SK-N-SH treated with all-trans-retinoic acid at 6 μM for 48 hours (cell line): ENCODE data around the gene RGS10.

Experiments used
- ATAC-seq: fragments of 200-7000 bp; cut with Tn5 transposase; 3 replicates; pipeline ENCODE4 v1.9.1; 2020; ENCODE audit warnings: mild to moderate bottlenecking, moderate library complexity
- ARNTL ChIP-seq: fragments of 450-650 bp; formaldehyde crosslinking; IDR thresholded peaks from 2 replicates; pipeline ENCODE4 v1.5.0; 2020; ENCODE audit warnings: low read depth, mild to moderate bottlenecking, moderate library complexity, borderline replicate concordance
- BACH2 ChIP-seq: fragments of 250-450 bp; sonication (Bioruptor Pico); IDR thresholded peaks from 2 replicates; pipeline ENCODE4 v1.9.0; 2021; ENCODE audit warnings: mild to moderate bottlenecking, borderline replicate concordance
- CSDC2 ChIP-seq: fragments of 250-450 bp; sonication (Bioruptor Pico); IDR thresholded peaks from 2 replicates; pipeline ENCODE4 v1.5.0; 2020; ENCODE audit warnings: mild to moderate bottlenecking, moderate library complexity
- GLIS3 ChIP-seq: fragments of 250-450 bp; sonication (Bioruptor Pico); IDR thresholded peaks from 2 replicates; pipeline ENCODE4 v1.5.0; 2020; ENCODE audit warnings: mild to moderate bottlenecking, moderate library complexity
- ISL1 ChIP-seq: fragments of 250-450 bp; sonication (Bioruptor Pico); IDR thresholded peaks from 2 replicates; pipeline ENCODE4 v2.1.2; 2022; ENCODE audit warnings: mild to moderate bottlenecking, moderate library complexity
- OSR1 ChIP-seq: fragments of 250-450 bp; sonication (Bioruptor Pico); IDR thresholded peaks from 2 replicates; pipeline ENCODE4 v1.8.0; 2022; ENCODE audit warnings: moderate library complexity, mild to moderate bottlenecking, inconsistent platforms
- PPARA ChIP-seq: fragments of 250-450 bp; sonication (Bioruptor Pico); IDR thresholded peaks from 2 replicates; pipeline ENCODE4 v1.5.0; 2020; ENCODE audit warnings: mild to moderate bottlenecking, borderline replicate concordance
- RARB ChIP-seq: fragments of 250-450 bp; sonication (Bioruptor Pico); IDR thresholded peaks from 2 replicates; pipeline ENCODE4 v1.8.0; 2021; ENCODE audit warnings: mild to moderate bottlenecking, moderate library complexity
- SNAI2 ChIP-seq: fragments of 250-450 bp; sonication (Bioruptor Pico); IDR thresholded peaks from 2 replicates; pipeline ENCODE4 v1.5.0; 2020; ENCODE audit warnings: mild to moderate bottlenecking, moderate library complexity
- TCF4 ChIP-seq: fragments of 250-450 bp; sonication (Bioruptor Pico); IDR thresholded peaks from 2 replicates; pipeline ENCODE4 v1.8.0; 2021; ENCODE audit warnings: mild to moderate bottlenecking, moderate library complexity, borderline replicate concordance
- ZFP3 ChIP-seq: fragments of 250-450 bp; sonication (Bioruptor Pico); IDR thresholded peaks from 2 replicates; pipeline ENCODE4 v1.5.0; 2020; ENCODE audit warnings: mild to moderate bottlenecking, moderate library complexity
- ZNF565 ChIP-seq: fragments of 450-650 bp; formaldehyde crosslinking; conservative IDR thresholded peaks from 2 replicates; pipeline ENCODE4 v1.5.0; 2020; ENCODE audit warnings: low read depth, mild to moderate bottlenecking, moderate library complexity
- ZNF70 ChIP-seq: fragments of 450-650 bp; formaldehyde crosslinking; IDR thresholded peaks from 2 replicates; pipeline ENCODE4 v1.5.0; 2020; ENCODE audit warnings: mild to moderate bottlenecking, moderate library complexity
- ZNF8 ChIP-seq: fragments of 450-650 bp; formaldehyde crosslinking; IDR thresholded peaks from 2 replicates; pipeline ENCODE4 v1.5.0; 2020; ENCODE audit warnings: mild to moderate bottlenecking, moderate library complexity
- TF ChIP-seq, protein P1 (sequence below): fragments of 250-450 bp; sonication (Bioruptor Pico); IDR thresholded peaks from 2 replicates; pipeline ENCODE4 v1.5.0; 2020; ENCODE audit warnings: mild to moderate bottlenecking, moderate library complexity
- TF ChIP-seq, protein P2 (sequence below): fragments of 250-450 bp; sonication (Bioruptor Pico); IDR thresholded peaks from 2 replicates; pipeline ENCODE4 v1.8.0; 2020; ENCODE audit warnings: mild to moderate bottlenecking, moderate library complexity, borderline replicate concordance
- TF ChIP-seq, protein P3 (sequence below): fragments of 250-450 bp; sonication (Bioruptor Pico); IDR thresholded peaks from 2 replicates; pipeline ENCODE4 v1.5.1; 2020; ENCODE audit warnings: low read depth, mild to moderate bottlenecking, moderate library complexity
- TF ChIP-seq, protein P4 (sequence below): fragments of 250-450 bp; sonication (Bioruptor Pico); IDR thresholded peaks from 2 replicates; pipeline ENCODE4 v1.8.0; 2021; ENCODE audit warnings: low read depth, mild to moderate bottlenecking, moderate library complexity, borderline replicate concordance

Gene RGS10

DNA sequence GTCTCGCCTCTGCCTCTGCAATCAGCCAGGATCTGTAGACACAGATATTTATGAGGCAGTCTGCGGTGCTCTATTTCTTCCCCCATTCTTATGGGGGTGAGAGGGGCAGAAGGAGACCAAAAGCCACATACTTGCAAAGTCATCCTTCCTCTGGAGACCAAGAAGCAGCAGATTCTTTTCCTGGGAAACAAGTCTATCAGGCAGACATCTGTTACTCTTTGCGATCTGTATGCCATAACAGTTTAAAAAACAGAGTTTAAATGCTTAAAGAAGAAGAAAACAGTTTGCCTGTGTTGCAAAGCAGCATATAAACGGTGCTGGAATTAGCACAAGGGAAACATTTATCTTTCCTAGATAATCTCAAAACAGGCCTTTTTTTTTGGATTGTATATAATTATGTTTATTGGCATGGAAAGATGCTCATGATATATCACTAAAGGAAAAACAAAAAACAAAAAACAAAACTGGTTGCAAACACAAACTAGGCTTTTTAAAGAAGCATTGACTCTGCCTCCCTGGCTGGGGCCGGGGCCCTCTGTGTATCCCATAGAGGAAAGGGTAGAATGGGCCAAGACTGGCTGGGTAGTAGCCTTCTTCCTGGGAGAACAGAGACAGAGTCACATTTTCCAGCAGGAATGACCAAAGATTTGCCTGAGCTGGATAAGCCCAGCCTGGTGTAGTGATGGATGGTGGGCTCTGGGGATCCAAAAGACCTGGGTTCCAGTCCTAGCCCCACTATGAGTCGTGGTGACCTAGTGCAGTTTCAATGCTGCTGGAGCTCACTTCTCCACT lies 50.4 kb downstream of the RGS10 start (continued):
- TF ChIP-seq, protein P1, sequence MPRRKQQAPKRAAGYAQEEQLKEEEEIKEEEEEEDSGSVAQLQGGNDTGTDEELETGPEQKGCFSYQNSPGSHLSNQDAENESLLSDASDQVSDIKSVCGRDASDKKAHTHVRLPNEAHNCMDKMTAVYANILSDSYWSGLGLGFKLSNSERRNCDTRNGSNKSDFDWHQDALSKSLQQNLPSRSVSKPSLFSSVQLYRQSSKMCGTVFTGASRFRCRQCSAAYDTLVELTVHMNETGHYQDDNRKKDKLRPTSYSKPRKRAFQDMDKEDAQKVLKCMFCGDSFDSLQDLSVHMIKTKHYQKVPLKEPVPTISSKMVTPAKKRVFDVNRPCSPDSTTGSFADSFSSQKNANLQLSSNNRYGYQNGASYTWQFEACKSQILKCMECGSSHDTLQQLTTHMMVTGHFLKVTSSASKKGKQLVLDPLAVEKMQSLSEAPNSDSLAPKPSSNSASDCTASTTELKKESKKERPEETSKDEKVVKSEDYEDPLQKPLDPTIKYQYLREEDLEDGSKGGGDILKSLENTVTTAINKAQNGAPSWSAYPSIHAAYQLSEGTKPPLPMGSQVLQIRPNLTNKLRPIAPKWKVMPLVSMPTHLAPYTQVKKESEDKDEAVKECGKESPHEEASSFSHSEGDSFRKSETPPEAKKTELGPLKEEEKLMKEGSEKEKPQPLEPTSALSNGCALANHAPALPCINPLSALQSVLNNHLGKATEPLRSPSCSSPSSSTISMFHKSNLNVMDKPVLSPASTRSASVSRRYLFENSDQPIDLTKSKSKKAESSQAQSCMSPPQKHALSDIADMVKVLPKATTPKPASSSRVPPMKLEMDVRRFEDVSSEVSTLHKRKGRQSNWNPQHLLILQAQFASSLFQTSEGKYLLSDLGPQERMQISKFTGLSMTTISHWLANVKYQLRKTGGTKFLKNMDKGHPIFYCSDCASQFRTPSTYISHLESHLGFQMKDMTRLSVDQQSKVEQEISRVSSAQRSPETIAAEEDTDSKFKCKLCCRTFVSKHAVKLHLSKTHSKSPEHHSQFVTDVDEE (CRISPR knock-in tag) = no peak
- TF ChIP-seq BACH2 (CRISPR knock-in tag) = no peak
- TF ChIP-seq, protein P2, sequence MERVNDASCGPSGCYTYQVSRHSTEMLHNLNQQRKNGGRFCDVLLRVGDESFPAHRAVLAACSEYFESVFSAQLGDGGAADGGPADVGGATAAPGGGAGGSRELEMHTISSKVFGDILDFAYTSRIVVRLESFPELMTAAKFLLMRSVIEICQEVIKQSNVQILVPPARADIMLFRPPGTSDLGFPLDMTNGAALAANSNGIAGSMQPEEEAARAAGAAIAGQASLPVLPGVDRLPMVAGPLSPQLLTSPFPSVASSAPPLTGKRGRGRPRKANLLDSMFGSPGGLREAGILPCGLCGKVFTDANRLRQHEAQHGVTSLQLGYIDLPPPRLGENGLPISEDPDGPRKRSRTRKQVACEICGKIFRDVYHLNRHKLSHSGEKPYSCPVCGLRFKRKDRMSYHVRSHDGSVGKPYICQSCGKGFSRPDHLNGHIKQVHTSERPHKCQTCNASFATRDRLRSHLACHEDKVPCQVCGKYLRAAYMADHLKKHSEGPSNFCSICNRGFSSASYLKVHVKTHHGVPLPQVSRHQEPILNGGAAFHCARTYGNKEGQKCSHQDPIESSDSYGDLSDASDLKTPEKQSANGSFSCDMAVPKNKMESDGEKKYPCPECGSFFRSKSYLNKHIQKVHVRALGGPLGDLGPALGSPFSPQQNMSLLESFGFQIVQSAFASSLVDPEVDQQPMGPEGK (CRISPR knock-in tag) = no peak
- TF ChIP-seq PPARA (CRISPR knock-in tag) = no peak
- no peak for TF ChIP-seq CSDC2 (CRISPR knock-in tag)

DNA sequence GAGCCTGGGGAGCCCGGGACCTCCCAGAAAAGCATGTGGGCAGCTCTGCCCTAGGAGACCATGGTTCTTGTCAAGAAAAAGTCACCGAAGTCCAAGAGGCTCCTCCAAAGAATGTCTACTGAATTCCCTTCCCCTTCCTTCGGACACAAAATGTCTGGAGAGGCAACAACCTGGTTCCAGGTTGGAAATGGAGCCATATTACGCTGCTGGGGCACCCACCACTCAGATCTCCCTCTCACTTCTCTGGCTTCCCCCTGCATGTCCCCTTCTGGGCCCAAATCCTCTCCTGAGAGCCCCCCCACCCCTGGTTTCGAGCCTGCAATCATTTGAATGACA lies 52.6 kb downstream of the RGS10 start:
- TF ChIP-seq RARB (CRISPR knock-in tag) (no peak), ZNF70 (CRISPR knock-in tag) (no peak), CSDC2 (CRISPR knock-in tag) (no peak), GLIS3 (CRISPR knock-in tag) (no peak), PPARA (CRISPR knock-in tag) (no peak), ZNF565 (CRISPR knock-in tag) (no peak), OSR1 (no peak), SNAI2 (CRISPR knock-in tag) (no peak)
- TF ChIP-seq, protein P3, sequence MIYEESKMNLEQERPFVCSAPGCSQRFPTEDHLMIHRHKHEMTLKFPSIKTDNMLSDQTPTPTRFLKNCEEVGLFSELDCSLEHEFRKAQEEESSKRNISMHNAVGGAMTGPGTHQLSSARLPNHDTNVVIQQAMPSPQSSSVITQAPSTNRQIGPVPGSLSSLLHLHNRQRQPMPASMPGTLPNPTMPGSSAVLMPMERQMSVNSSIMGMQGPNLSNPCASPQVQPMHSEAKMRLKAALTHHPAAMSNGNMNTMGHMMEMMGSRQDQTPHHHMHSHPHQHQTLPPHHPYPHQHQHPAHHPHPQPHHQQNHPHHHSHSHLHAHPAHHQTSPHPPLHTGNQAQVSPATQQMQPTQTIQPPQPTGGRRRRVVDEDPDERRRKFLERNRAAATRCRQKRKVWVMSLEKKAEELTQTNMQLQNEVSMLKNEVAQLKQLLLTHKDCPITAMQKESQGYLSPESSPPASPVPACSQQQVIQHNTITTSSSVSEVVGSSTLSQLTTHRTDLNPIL = no peak
- TF ChIP-seq, protein P2 (CRISPR knock-in tag) = no peak
- TF ChIP-seq, protein P4, sequence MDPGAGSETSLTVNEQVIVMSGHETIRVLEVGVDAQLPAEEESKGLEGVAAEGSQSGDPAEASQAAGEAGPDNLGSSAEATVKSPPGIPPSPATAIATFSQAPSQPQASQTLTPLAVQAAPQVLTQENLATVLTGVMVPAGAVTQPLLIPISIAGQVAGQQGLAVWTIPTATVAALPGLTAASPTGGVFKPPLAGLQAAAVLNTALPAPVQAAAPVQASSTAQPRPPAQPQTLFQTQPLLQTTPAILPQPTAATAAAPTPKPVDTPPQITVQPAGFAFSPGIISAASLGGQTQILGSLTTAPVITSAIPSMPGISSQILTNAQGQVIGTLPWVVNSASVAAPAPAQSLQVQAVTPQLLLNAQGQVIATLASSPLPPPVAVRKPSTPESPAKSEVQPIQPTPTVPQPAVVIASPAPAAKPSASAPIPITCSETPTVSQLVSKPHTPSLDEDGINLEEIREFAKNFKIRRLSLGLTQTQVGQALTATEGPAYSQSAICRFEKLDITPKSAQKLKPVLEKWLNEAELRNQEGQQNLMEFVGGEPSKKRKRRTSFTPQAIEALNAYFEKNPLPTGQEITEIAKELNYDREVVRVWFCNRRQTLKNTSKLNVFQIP (CRISPR knock-in tag) = no peak
- ATAC-seq = no peak

DNA sequence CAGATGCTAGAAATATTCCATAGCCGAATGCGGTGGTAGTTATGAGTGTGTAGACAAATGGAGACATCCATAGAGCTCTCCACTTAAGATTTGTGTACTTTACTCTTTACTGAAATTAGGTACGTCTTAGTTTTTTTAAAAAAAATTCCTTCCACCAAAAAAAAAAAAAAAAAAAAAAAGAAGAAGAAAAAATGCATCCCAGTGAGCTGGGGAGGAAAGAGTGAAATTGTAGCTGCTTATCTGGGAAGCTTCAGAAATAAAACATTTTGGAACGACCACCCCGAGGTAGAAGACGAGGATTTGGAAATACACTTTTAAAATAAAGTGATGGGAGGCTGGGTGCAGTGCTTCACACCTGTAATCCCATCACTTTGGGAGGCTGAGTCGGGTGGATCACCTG lies 53.8 kb downstream of the RGS10 start:
- no peak for ATAC-seq
- TF ChIP-seq ZNF565 (CRISPR knock-in tag) (no peak), ISL1 (CRISPR knock-in tag) (no peak), GLIS3 (CRISPR knock-in tag) (no peak), ARNTL (CRISPR knock-in tag) (no peak), OSR1 (no peak), ZNF8 (CRISPR knock-in tag) (no peak), BACH2 (CRISPR knock-in tag) (no peak), TCF4 (CRISPR knock-in tag) (no peak), CSDC2 (CRISPR knock-in tag) (no peak), ZFP3 (CRISPR knock-in tag) (no peak), ZNF70 (CRISPR knock-in tag) (no peak), PPARA (CRISPR knock-in tag) (no peak), RARB (CRISPR knock-in tag) (no peak)
- TF ChIP-seq, protein P3 = no peak
- TF ChIP-seq, protein P1 (CRISPR knock-in tag) = no peak
- TF ChIP-seq, protein P2 (CRISPR knock-in tag) = no peak
- TF ChIP-seq, all 23 proteins: peak for 0
